ENCODE results near the gene TRIM13. TPM values are rescaled to one million over a fixed set of nuclear protein-coding genes. Genes with fewer than 3 reads are reported as not detected.
"Not testable (repeated sequence)": the region's sequence is repeated elsewhere in the genome, so short reads cannot be mapped to it uniquely, and the experiment has no call there.

The TRIM13 gene
- total RNA-seq, 1 donor from 2014 or later, result 18.8 TPM

DNA sequence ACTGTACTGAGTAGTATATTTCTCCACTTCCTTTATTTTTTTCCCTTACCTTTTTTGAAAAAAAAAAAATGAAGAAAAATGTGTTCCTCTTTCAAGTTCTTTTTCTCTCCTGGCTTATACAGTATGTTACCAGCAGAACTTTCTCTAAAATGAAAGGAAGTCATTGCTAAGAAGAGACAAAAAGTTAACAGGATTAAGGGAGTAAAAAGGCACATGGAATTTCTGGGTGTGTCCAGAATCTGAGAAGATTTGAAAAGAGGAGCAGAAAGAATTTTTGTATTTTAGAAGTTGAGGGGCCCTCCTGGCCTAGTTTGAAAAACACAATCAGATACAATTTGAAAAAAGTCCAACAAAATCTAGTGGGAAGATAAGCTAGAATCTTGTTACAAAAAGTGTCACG lies 21.0 kb upstream of the TRIM13 start:
- Histone ChIP-seq H3K27ac (ENCODE audit: low read depth, low read length) (no peak overlapping the region), H3K4me3 (ENCODE audit: low read length in 3 of 3) (no peak overlapping the region), H3K9me3 (ENCODE audit: control insufficient read depth in 3 of 3, low read length in 3 of 3) (no peaks in the 10 kb centered on the region), H3K4me1 (ENCODE audit: control insufficient read depth in 3 of 3, insufficient read depth in 3 of 3, low read length in 3 of 3) (no peaks in the 10 kb centered on the region), H3K27me3 (ENCODE audit: control insufficient read depth in 3 of 3, insufficient read depth in 3 of 3, low read length in 3 of 3) (no peaks in the 10 kb centered on the region), H3K36me3 (ENCODE audit: control insufficient read depth in 3 of 3, insufficient read depth in 3 of 3, low read length in 3 of 3) (peaks cover 0 to 15% (median 6%) of the 10 kb centered on the region in 3 donors), H3K9ac (ENCODE audit: low read depth in 1 of 3, low read length in 3 of 3) (no peak overlapping the region)

DNA sequence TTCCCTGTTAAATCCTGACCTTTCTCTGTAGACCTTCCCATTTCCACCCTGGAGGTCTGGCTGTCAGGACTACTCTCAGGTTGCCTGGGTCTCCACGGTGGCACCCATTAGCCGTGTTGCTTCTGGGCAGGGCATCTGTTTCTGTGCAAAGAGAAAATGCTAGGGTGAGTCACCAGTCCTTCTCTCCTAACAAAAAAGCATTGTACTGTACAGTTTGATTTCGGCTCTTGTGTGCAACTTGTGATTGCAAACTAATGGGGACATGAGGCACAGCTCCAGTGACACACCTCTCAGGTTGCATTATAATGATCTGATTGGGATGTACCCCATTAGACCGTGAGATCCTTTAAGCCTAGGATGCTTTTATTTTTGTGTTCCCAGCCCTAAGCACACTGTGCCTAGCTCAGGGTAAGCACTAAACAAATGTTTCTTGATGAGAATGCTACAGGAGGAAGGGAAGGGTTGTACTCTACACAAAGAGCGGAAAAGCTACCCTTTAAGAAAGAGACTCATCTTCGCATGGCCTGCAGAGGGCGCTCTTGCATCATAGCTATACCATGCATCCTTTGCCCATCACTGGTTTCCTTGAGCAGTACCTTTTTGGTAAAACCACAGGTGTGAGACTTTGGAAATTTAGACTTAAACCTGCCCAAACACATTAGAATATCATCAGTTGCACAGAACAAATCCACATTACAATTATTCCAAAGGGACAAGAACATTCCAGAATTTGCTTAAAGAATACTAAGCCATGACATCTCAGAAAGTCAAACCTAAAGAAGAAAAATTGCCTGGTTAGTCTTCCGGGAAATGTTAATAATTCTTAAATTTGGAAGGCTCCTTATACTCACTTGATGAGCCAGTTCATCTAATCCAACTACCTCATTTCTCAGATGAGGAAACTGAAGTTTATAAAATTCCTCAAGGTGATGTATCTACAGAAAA lies 20.3 kb upstream of the TRIM13 start:
- Histone ChIP-seq H3K9ac (ENCODE audit: low read depth in 1 of 3, low read length in 3 of 3) (no peak overlapping the region), H3K4me3 (ENCODE audit: low read length in 3 of 3) (no peak overlapping the region), H3K27ac (ENCODE audit: low read depth, low read length) (no peak overlapping the region), H3K36me3 (ENCODE audit: control insufficient read depth in 3 of 3, insufficient read depth in 3 of 3, low read length in 3 of 3) (peaks cover 0 to 15% (median 6%) of the 10 kb centered on the region in 3 donors), H3K4me1 (ENCODE audit: control insufficient read depth in 3 of 3, insufficient read depth in 3 of 3, low read length in 3 of 3) (no peaks in the 10 kb centered on the region), H3K27me3 (ENCODE audit: control insufficient read depth in 3 of 3, insufficient read depth in 3 of 3, low read length in 3 of 3) (no peaks in the 10 kb centered on the region), H3K9me3 (ENCODE audit: control insufficient read depth in 3 of 3, low read length in 3 of 3) (no peaks in the 10 kb centered on the region)

DNA sequence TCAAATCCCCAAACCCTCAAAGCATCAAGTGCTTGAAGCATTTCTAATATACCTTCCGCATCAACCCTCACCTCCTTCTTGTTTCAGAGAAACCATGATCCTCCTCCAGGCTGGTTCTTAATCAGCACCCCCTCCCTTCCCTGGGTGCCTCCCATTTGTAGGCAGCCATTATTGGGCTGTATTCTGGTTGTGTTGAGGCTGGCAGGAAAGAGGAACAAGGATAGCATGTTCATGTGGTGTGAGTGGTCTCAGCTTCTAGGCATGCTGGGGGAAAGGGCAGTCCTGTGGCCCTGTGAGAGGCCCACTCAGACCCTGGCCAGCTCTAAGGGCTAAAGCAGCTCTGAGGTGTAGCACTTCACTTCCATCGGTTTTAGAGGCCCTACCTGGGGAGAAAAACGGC lies 18.9 kb upstream of the TRIM13 start:
- no peak overlapping the region for H3K4me3 ChIP-seq (ENCODE audit: low read length in 3 of 3)
- peaks cover 0 to 15% (median 3%) of the 10 kb centered on the region in 3 donors for H3K36me3 ChIP-seq (ENCODE audit: control insufficient read depth in 3 of 3, insufficient read depth in 3 of 3, low read length in 3 of 3)
- no peaks in the 10 kb centered on the region for H3K9me3 ChIP-seq (ENCODE audit: control insufficient read depth in 3 of 3, low read length in 3 of 3)
- no peaks in the 10 kb centered on the region for H3K4me1 ChIP-seq (ENCODE audit: control insufficient read depth in 3 of 3, insufficient read depth in 3 of 3, low read length in 3 of 3)
- no peak overlapping the region for H3K9ac ChIP-seq (ENCODE audit: low read depth in 1 of 3, low read length in 3 of 3)
- H3K27ac ChIP-seq (ENCODE audit: low read depth, low read length), result peak overlapping the region; percentile 12
- H3K27me3 ChIP-seq (ENCODE audit: control insufficient read depth in 3 of 3, insufficient read depth in 3 of 3, low read length in 3 of 3), result no peaks in the 10 kb centered on the region

DNA sequence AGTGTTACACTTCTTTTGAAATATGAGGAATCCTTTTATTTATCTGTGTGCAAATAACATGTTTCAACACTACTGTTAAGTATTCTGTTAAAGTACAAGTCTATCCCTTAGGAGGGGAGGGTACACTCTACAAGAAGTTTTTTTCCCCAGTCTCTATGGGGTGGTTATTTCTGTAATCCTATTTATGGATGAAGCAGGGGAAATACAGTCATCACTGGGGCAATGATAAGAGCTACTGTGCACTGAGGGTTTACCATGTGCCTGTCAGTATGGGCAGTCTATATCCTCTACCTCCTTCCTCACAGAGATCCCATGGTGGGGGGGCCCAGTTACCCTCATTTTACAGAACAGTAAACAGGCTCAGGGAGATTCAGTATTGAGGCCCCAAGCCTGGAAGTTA lies 16.6 kb upstream of the TRIM13 start:
- H3K4me3 ChIP-seq (ENCODE audit: low read length in 3 of 3), result no peak overlapping the region
- H3K4me1 ChIP-seq (ENCODE audit: control insufficient read depth in 3 of 3, insufficient read depth in 3 of 3, low read length in 3 of 3), result peaks cover 0 to 3% (median 2%) of the 10 kb centered on the region in 3 donors
- no peak overlapping the region for H3K27ac ChIP-seq (ENCODE audit: low read depth, low read length)
- H3K9me3 ChIP-seq (ENCODE audit: control insufficient read depth in 3 of 3, low read length in 3 of 3), result no peaks in the 10 kb centered on the region
- peaks cover 0 to 11% (median 0%) of the 10 kb centered on the region in 3 donors for H3K36me3 ChIP-seq (ENCODE audit: control insufficient read depth in 3 of 3, insufficient read depth in 3 of 3, low read length in 3 of 3)
- H3K27me3 ChIP-seq (ENCODE audit: control insufficient read depth in 3 of 3, insufficient read depth in 3 of 3, low read length in 3 of 3), result no peaks in the 10 kb centered on the region
- H3K9ac ChIP-seq (ENCODE audit: low read depth in 1 of 3, low read length in 3 of 3), result no peak overlapping the region

DNA sequence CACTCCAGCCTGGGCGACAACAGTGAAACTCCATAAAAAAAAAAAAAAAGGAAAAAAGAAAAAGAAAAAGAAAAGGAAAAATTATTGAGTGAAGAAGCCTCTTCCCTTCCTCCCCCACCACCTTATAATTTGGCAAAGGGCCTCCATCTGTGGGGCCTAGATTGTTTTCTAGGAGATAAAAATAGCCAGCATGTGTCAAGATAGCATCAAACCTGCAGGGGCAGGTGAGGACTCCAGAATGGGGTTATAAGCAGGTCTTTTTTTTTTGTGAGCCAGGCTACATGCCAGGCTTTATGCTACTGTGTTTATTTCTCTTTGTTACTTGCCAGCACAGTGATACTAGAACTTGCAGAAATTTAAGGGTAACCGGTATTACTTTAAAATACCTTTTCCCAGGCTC lies 11.7 kb upstream of the TRIM13 start:
- Histone ChIP-seq H3K36me3 (ENCODE audit: control insufficient read depth in 3 of 3, insufficient read depth in 3 of 3, low read length in 3 of 3) (peaks cover 0 to 11% (median 11%) of the 10 kb centered on the region in 3 donors), H3K4me1 (ENCODE audit: control insufficient read depth in 3 of 3, insufficient read depth in 3 of 3, low read length in 3 of 3) (peaks cover 7 to 9% (median 9%) of the 10 kb centered on the region in 3 donors), H3K4me3 (ENCODE audit: low read length in 3 of 3) (no peak overlapping the region), H3K27me3 (ENCODE audit: control insufficient read depth in 3 of 3, insufficient read depth in 3 of 3, low read length in 3 of 3) (no peaks in the 10 kb centered on the region), H3K9me3 (ENCODE audit: control insufficient read depth in 3 of 3, low read length in 3 of 3) (no peaks in the 10 kb centered on the region), H3K9ac (ENCODE audit: low read depth in 1 of 3, low read length in 3 of 3) (no peak overlapping the region), H3K27ac (ENCODE audit: low read depth, low read length) (peak overlapping the region; percentile 67)

DNA sequence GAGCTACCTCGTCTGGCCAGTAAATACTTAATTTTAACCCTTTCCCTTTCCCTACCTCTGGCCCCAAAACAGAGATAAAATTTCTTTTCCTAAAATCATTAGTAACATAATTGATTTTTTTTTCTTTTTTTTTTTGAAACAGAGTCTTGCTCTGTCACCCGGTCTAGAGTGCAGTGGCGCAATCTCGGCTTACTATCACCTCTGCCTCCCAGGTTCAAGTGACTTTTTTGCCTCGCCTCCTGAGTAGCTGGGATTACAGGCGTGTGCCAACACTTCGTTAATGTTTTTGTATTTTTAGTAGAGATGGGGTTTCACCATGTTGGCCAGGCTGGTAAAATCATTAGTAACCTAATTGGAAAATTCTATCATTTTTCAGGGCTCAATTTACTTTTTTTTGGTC lies 10.4 kb upstream of the TRIM13 start:
- H3K9ac ChIP-seq (ENCODE audit: low read depth in 1 of 3, low read length in 3 of 3), result no peak overlapping the region
- H3K27me3 ChIP-seq (ENCODE audit: control insufficient read depth in 3 of 3, insufficient read depth in 3 of 3, low read length in 3 of 3), result no peaks in the 10 kb centered on the region
- peaks cover 0 to 14% (median 11%) of the 10 kb centered on the region in 3 donors for H3K36me3 ChIP-seq (ENCODE audit: control insufficient read depth in 3 of 3, insufficient read depth in 3 of 3, low read length in 3 of 3)

DNA sequence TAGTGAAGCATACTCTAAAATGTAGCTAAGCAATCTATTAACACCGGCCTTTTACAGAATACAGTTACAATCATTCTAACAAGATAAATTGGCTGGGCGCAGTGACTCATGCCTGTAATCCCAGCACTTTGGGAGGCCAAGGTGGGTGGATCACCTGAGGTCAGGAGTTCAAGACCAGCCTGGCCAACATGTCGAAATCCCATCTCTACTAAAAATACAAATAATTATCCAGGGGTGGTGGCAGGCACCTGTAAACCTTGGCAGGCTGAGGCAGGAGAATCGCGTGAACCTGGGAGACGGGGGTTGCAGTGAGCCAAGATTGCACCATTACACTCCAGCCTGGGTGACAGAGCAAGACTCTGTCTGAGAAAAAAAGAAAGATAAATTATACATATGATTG lies 6.2 kb upstream of the TRIM13 start:
- not testable (repeated sequence) for H3K27me3 ChIP-seq (ENCODE audit: control insufficient read depth in 3 of 3, insufficient read depth in 3 of 3, low read length in 3 of 3); H3K4me1 ChIP-seq (ENCODE audit: control insufficient read depth in 3 of 3, insufficient read depth in 3 of 3, low read length in 3 of 3); H3K9me3 ChIP-seq (ENCODE audit: control insufficient read depth in 3 of 3, low read length in 3 of 3); H3K27ac ChIP-seq (ENCODE audit: low read depth, low read length); H3K9ac ChIP-seq (ENCODE audit: low read depth in 1 of 3, low read length in 3 of 3); H3K4me3 ChIP-seq (ENCODE audit: low read length in 3 of 3)
- H3K36me3 ChIP-seq (ENCODE audit: control insufficient read depth in 3 of 3, insufficient read depth in 3 of 3, low read length in 3 of 3), result peaks cover 0 to 14% (median 12%) of the 10 kb centered on the region in 3 donors

More for the DNA sequence above, 10.4 kb upstream of the TRIM13 start:
- H3K4me1 ChIP-seq (ENCODE audit: control insufficient read depth in 3 of 3, insufficient read depth in 3 of 3, low read length in 3 of 3), result peaks cover 7 to 9% (median 9%) of the 10 kb centered on the region in 3 donors
- no peak overlapping the region for H3K4me3 ChIP-seq (ENCODE audit: low read length in 3 of 3)
- no peak overlapping the region for H3K27ac ChIP-seq (ENCODE audit: low read depth, low read length)
- H3K9me3 ChIP-seq (ENCODE audit: control insufficient read depth in 3 of 3, low read length in 3 of 3), result no peaks in the 10 kb centered on the region

DNA sequence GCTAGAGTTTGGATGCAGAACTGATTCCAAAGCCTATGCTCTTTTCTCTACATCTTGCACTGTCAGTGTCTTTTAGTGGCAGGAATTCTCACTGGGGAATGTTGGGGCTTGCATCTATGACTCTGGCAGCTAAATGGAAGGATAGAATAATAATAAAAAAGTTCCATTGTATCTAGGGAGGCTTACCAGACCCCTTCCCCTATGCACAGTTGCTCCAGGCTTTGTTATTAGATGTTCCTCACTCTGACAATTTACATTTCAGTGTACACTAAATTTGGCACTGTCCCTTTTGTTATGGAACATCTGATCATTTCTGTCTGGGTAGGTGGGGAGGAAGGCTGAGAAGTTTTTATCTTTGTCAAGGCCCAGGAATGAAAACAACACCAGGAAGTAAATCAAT lies 3.7 kb upstream of the TRIM13 start:
- Histone ChIP-seq H3K4me1 (ENCODE audit: control insufficient read depth in 3 of 3, insufficient read depth in 3 of 3, low read length in 3 of 3) (peaks cover 6 to 11% (median 10%) of the 10 kb centered on the region in 3 donors), H3K27me3 (ENCODE audit: control insufficient read depth in 3 of 3, insufficient read depth in 3 of 3, low read length in 3 of 3) (no peaks in the 10 kb centered on the region), H3K9me3 (ENCODE audit: control insufficient read depth in 3 of 3, low read length in 3 of 3) (no peaks in the 10 kb centered on the region), H3K27ac (ENCODE audit: low read depth, low read length) (no peak overlapping the region), H3K4me3 (ENCODE audit: low read length in 3 of 3) (no peak overlapping the region), H3K9ac (ENCODE audit: low read depth in 1 of 3, low read length in 3 of 3) (no peak overlapping the region), H3K36me3 (ENCODE audit: control insufficient read depth in 3 of 3, insufficient read depth in 3 of 3, low read length in 3 of 3) (peaks cover 1 to 12% (median 12%) of the 10 kb centered on the region in 3 donors)

DNA sequence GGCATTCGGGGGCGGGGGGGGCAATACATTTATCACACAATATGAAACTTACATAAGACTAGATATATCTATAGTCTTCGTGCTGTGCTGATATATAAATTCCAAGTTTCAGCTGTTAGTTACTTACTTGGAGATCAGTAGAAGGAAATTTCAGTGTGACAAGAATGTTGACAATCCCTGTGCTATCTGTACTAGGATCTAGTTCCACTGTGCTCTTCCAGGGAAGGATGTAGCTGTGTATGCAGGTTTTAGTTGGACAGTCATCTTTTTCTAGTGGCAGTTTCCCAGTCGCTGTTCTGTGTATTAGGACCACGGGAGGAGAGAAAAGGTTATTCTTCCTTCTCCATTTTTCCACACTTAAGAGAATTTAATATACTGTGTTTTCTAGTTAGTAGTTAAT lies 3.2 kb upstream of the TRIM13 start:
- H3K9ac ChIP-seq (ENCODE audit: low read depth in 1 of 3, low read length in 3 of 3), result no peak overlapping the region
- H3K27me3 ChIP-seq (ENCODE audit: control insufficient read depth in 3 of 3, insufficient read depth in 3 of 3, low read length in 3 of 3), result no peaks in the 10 kb centered on the region
- H3K27ac ChIP-seq (ENCODE audit: low read depth, low read length), result no peak overlapping the region
- peaks cover 6 to 12% (median 9%) of the 10 kb centered on the region in 3 donors for H3K36me3 ChIP-seq (ENCODE audit: control insufficient read depth in 3 of 3, insufficient read depth in 3 of 3, low read length in 3 of 3)
- H3K4me1 ChIP-seq (ENCODE audit: control insufficient read depth in 3 of 3, insufficient read depth in 3 of 3, low read length in 3 of 3), result peaks cover 11 to 17% (median 15%) of the 10 kb centered on the region in 3 donors
- H3K4me3 ChIP-seq (ENCODE audit: low read length in 3 of 3), result no peak overlapping the region
- H3K9me3 ChIP-seq (ENCODE audit: control insufficient read depth in 3 of 3, low read length in 3 of 3), result no peaks in the 10 kb centered on the region

DNA sequence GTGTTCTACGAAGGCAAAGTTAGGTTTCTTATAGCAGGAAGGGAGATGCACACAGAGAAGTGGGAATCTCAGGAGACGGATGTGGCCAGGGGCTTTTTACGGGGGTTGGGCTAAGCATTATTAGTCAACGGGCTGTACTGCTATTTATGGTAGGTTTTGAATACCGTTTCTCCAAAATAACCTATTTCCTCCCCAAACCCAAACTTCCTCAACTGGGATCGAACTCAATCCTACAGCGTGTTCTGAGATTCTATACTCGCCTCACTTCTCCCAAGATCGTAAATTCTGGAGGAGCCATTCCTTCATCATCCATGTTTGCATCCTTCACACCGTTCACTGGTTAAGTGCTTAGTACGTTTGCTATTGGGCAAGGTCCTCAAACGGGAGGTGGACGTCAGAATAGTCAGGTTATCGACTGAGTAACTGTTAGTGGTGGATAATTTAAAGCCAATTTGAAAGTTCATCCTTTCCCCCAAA lies 1.2 kb upstream of the TRIM13 start:
- Histone ChIP-seq H3K27ac (ENCODE audit: low read depth, low read length) (peak overlapping the region; percentile 81), H3K4me1 (ENCODE audit: control insufficient read depth in 3 of 3, insufficient read depth in 3 of 3, low read length in 3 of 3) (peaks cover 21 to 31% (median 27%) of the 10 kb centered on the region in 3 donors), H3K36me3 (ENCODE audit: control insufficient read depth in 3 of 3, insufficient read depth in 3 of 3, low read length in 3 of 3) (peaks cover 9 to 22% (median 11%) of the 10 kb centered on the region in 3 donors), H3K27me3 (ENCODE audit: control insufficient read depth in 3 of 3, insufficient read depth in 3 of 3, low read length in 3 of 3) (no peaks in the 10 kb centered on the region), H3K9me3 (ENCODE audit: control insufficient read depth in 3 of 3, low read length in 3 of 3) (no peaks in the 10 kb centered on the region), H3K4me3 (ENCODE audit: low read length in 3 of 3) (peak overlapping the region; percentile 71 to 76 (median 75)), H3K9ac (ENCODE audit: low read depth in 1 of 3, low read length in 3 of 3) (peak overlapping the region; percentile 85 to 89 (median 87))
